ENCODE results near the gene CNTNAP2.

GRCh38 chr7:148463210-148463609, 2346.6 kb downstream of the CNTNAP2 start:
- TF ChIP-seq, protein P1, sequence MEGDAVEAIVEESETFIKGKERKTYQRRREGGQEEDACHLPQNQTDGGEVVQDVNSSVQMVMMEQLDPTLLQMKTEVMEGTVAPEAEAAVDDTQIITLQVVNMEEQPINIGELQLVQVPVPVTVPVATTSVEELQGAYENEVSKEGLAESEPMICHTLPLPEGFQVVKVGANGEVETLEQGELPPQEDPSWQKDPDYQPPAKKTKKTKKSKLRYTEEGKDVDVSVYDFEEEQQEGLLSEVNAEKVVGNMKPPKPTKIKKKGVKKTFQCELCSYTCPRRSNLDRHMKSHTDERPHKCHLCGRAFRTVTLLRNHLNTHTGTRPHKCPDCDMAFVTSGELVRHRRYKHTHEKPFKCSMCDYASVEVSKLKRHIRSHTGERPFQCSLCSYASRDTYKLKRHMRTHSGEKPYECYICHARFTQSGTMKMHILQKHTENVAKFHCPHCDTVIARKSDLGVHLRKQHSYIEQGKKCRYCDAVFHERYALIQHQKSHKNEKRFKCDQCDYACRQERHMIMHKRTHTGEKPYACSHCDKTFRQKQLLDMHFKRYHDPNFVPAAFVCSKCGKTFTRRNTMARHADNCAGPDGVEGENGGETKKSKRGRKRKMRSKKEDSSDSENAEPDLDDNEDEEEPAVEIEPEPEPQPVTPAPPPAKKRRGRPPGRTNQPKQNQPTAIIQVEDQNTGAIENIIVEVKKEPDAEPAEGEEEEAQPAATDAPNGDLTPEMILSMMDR (IDR thresholded peaks at IDR 0.05), result no peak
- no peak for TF ChIP-seq POLR2A (IDR thresholded peaks at IDR 0.05)
